Pancreas (tissue), 10 donors: Measurements from ENCODE around the gene ZNF512B. TPM values are rescaled to one million over a fixed set of nuclear protein-coding genes. Genes with fewer than 3 reads are reported as not detected.

ENCODE experiments used
- ATAC-seq, 4 donors: fragments of 200-7000 bp; cut with Tn5 transposase; one replicate each; pipeline versions ENCODE4 v1.8.0 to v1.9.1; 2020; ENCODE audit warnings: mild to moderate bottlenecking in 4 of 4, moderate library complexity in 4 of 4
- DNase-seq, 6 donors: peaks; one replicate each; pipeline ENCODE4 v3.0.0-alpha.2; 2020
- FAIRE-seq: peaks from 2 replicates; lab custom pipeline; 2012; peaks lifted over from hg19 to GRCh38; lab: Jason Lieb, UNC
- H3K27ac ChIP-seq, 4 donors: fragments of 200-600 bp; sonication (generic); 1 replicate in 3 of 4; 2 replicates in 1 of 4; pipeline versions ENCODE4 v1.5.0 to v1.8.0; 2020
- H3K27me3 ChIP-seq, 4 donors: fragments of 200-600 bp; one replicate each; pipeline ENCODE4 v1.8.0; 2021
- H3K36me3 ChIP-seq, 3 donors: fragments of 200-600 bp; sonication (generic) in 1 of 3; one replicate each; pipeline versions ENCODE4 v1.5.0 to v1.8.0; 2020 to 2021
- H3K4me1 ChIP-seq, 3 donors: fragments of 200-600 bp; one replicate each; pipeline ENCODE4 v1.8.0; 2021
- H3K4me3 ChIP-seq, 4 donors: fragments of 200-600 bp; sonication (generic) in 2 of 4; one replicate each; pipeline versions ENCODE4 v1.5.0 to v1.8.0; 2020 to 2021
- H3K9me3 ChIP-seq, 4 donors: fragments of 200-600 bp; one replicate each; pipeline ENCODE4 v1.8.0; 2021
- WGBS, 2 donors: extraction: QIAGEN DNeasy Blood & Tissue Kit; methylation state at CpG; one replicate each; pipeline ENCODE4 v1.1.7; 2013; 5-methylcytosine and 5-hydroxymethylcytosine counted together
- intact Hi-C, 3 donors: fragments of 100-400 bp; cut with DNase I; formaldehyde crosslinking; loops; one replicate each; pipeline versions ENCODE4 v1.11.1 to v1.14.2; 2022
- polyA plus RNA-seq, 2 donors: library from polyadenylated mRNA; stranded (reverse); fragments of 200-250 nt; gene quantifications; one replicate each; pipeline ENCODE4 v1.2.3, GENCODE V29; 2013
- total RNA-seq, 6 donors: library from RNA; stranded (reverse); fragmentation: NEBNext Ultra II Directional in 4 of 6; extraction: Animal tissue kit (Norgen Biotek cat#: 25700) in 4 of 6; gene quantifications; one replicate each; pipeline versions ENCODE4 v1.2.1 to v1.2.4, GENCODE V29; 2021 to 2023
- TF ChIP-seq, protein P1 (sequence below), 4 donors: fragments of 200-600 bp; sonication (generic) in 3 of 4; IDR thresholded peaks; one replicate each; pipeline versions ENCODE4 v1.5.0 to v1.8.0; 2021; ENCODE audit warnings: antibody characterized with exemption in 4 of 4
- donor health status: healthy with polysubstance abuse.
- donor health status: DM: no; HTN: no; CAD: no; lungs with moderate emphysema.
- donor health status: DM: no; HTN: no; CAD: no.
- donor health status: control.
- donor health status: control.
- donor health status: Bipolar disorder and iron deficiency.
- donor health status: DM: yes; HTN: yes; CAD: no.
- donor health status: DM: no; HTN: no; CAD: no.
- donor health status: DM: no; HTN: no; CAD: no.
- donor health status: DM: yes; HTN: yes; CAD: no.

The ZNF512B gene
- total and polyA plus RNA-seq, 8 donors = 8.5 to 22.0 (median 11.4) TPM

DNA sequence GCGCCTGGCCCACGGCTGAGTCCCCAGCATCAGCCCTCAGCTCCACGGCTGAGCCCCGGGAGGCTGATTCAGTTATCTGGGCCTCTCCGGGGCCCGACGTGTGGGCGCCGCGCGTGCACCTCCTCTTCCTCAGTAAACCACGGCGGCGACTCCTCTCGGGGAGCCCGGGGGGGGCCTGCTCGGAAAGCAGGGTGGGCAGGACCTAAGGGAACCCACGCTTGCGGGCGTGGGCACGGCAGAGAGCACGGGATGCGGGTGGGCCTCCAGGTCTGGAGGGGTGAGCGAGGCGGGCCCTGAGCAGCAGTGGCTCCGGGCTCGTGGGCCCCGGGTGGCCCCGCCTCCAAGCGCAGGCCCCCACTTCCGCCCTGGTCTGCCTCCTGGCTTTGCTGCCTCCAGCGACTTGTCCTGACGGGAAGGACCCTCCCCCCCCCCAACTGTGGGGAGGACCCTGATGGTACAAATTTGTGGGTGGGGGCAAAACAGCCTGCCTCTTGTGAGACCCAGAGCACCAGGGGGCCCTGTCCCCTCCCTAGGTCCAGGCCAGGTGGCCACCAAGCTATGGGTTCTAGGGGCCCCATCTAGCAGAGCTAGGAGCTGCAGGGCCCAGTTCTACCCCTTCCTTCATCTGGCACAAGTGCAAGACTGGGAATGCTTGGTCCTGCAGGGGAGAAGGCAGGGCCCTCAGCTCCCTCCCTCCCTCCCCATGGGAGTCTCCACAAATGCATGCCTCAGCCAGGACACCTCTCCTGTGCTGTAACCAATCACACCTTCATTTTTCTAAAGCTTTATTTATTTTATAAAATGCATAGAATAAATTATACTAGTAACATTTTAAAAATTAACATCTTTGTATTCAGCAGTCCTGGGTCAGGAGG, 30.4 kb downstream of the ZNF512B start:
- TF ChIP-seq, protein P1, sequence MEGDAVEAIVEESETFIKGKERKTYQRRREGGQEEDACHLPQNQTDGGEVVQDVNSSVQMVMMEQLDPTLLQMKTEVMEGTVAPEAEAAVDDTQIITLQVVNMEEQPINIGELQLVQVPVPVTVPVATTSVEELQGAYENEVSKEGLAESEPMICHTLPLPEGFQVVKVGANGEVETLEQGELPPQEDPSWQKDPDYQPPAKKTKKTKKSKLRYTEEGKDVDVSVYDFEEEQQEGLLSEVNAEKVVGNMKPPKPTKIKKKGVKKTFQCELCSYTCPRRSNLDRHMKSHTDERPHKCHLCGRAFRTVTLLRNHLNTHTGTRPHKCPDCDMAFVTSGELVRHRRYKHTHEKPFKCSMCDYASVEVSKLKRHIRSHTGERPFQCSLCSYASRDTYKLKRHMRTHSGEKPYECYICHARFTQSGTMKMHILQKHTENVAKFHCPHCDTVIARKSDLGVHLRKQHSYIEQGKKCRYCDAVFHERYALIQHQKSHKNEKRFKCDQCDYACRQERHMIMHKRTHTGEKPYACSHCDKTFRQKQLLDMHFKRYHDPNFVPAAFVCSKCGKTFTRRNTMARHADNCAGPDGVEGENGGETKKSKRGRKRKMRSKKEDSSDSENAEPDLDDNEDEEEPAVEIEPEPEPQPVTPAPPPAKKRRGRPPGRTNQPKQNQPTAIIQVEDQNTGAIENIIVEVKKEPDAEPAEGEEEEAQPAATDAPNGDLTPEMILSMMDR (IDR thresholded peaks at IDR 0.05) = no peak
- no peak overlapping the region for H3K4me3 ChIP-seq
- peaks cover 3 to 36% (median 17%) of the 10 kb centered on the region in 3 donors for H3K36me3 ChIP-seq
- FAIRE-seq = no peak
- no peaks in the 10 kb centered on the region for H3K4me1 ChIP-seq
- no peak overlapping the region for H3K27ac ChIP-seq
- H3K27me3 ChIP-seq = no peaks in the 10 kb centered on the region
- no peaks in the 10 kb centered on the region for H3K9me3 ChIP-seq
- 88 to 92% methylated on average over 33 of the region's 33 CpGs for WGBS, 2 donors
- DNase-seq = peak in 4 of 6 donors; percentile 9 to 71 (median 44)
- no peak for ATAC-seq
- intact Hi-C loops = no loop called here

DNA sequence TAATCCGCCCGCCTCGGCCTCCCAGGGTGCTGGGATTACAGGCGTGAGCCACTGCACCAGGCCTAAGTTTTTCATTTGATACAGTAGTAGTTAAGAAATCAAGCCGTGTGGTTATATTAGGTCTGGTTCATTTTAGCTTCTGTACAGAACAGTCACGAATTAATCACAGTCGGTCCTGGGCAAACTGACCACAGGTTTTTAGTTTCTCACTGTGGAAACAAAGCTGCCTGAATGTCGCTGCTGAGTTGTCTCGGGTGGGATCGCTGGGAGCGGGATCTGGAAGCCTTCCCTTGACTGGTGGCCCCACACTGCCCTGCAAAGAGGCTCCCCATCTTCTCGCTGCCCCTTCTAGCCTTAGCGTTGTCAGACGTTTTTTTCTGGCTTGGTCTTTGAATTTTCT, 32.1 kb downstream of the ZNF512B start:
- peaks cover 3 to 19% (median 10%) of the 10 kb centered on the region in 3 donors for H3K36me3 ChIP-seq
- H3K27me3 ChIP-seq = no peaks in the 10 kb centered on the region
- H3K9me3 ChIP-seq = no peaks in the 10 kb centered on the region
- intact Hi-C loops = no loop called here
- ATAC-seq = no peak
- FAIRE-seq = no peak
- H3K4me3 ChIP-seq = no peak overlapping the region
- DNase-seq = no peak
- TF ChIP-seq, protein P1 (IDR thresholded peaks at IDR 0.05) = no peak
- H3K27ac ChIP-seq = no peak overlapping the region
- no peaks in the 10 kb centered on the region for H3K4me1 ChIP-seq
- WGBS, 2 donors = 83 to 85% methylated on average over 14 of the region's 14 CpGs

DNA sequence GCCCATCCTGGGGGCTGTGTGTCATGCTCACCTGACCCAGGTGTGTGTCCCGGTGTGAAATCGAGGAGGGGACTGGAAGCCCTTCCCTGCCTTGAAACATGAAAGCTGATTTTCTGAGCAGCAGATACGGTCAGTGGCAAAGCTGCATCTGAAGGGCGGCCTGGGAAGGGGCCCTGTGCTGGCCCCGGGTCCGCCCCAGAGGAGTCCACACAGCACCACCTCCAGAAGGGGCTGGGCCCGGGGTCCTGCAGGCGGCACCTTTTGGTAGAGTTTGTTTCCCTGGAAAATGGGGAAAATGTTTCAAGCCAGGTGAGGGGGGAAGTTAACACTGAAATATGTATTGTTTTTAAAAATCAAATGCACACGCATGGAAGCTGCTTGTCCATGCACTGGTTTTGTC, 34.3 kb downstream of the ZNF512B start:
- H3K4me3 ChIP-seq = no peak overlapping the region
- intact Hi-C loops = no loop called here
- DNase-seq (no peak), FAIRE-seq (no peak), ATAC-seq (no peak)
- no peaks in the 10 kb centered on the region for H3K9me3 ChIP-seq
- TF ChIP-seq, protein P1 (IDR thresholded peaks at IDR 0.05) = no peak
- no peaks in the 10 kb centered on the region for H3K27me3 ChIP-seq
- no peaks in the 10 kb centered on the region for H3K4me1 ChIP-seq
- no peak overlapping the region for H3K27ac ChIP-seq
- H3K36me3 ChIP-seq = peaks cover 6 to 28% (median 16%) of the 10 kb centered on the region in 3 donors
- WGBS, 2 donors = 93 to 94% methylated on average over 9 of the region's 9 CpGs

DNA sequence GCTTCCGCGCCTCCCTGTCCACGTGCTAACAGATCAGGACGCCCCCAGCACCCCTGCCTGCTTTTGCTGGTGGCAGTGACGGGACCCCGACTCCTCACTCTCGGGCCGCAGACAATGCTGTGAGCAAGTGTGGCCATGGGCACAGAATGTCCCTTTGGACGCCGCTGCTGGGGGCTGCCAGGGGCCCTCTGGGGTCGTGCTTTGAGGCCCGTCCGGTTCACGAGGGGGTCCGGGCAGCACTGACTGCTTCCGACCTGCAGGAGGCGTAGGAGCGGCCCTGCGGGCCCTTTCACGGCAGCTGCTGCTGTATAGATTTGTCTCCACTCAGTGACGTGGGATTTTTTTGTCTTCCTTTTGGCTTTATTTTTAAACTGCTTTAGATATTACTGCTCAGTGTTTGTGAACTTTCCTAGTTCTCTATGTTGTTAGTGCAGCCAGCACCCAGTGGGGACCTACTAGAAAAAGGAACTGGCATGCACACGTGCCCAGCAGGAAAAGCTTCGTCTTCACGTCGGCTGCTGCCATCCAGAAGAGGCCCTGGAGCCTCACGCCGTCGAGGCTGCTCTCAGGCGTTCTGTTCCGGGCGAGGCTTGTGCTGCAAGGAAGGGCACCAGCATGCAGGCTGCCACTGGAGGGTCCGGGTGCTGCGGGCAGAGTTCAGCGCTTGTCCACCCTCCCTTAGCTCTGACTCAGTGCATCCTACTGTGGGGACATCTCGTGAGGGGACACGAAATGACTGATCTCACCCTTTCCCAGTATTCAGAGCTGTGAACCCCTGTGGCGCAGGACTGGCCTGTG, 35.3 kb downstream of the ZNF512B start:
- DNase-seq = no peak
- 85 to 87% methylated on average over 37 of the region's 37 CpGs for WGBS, 2 donors
- peaks cover 4 to 32% (median 20%) of the 10 kb centered on the region in 3 donors for H3K36me3 ChIP-seq

More for the DNA sequence above, 35.3 kb downstream of the ZNF512B start:
- H3K4me3 ChIP-seq = no peak overlapping the region
- H3K27me3 ChIP-seq = no peaks in the 10 kb centered on the region
- H3K9me3 ChIP-seq = no peaks in the 10 kb centered on the region
- TF ChIP-seq, protein P1 (IDR thresholded peaks at IDR 0.05) = no peak
- no peak for ATAC-seq
- H3K27ac ChIP-seq = no peak overlapping the region
- intact Hi-C loops = no loop called here
- no peak for FAIRE-seq
- no peaks in the 10 kb centered on the region for H3K4me1 ChIP-seq
